Pancreas (tissue), 10 donors: ENCODE results near the gene OR8D1. TPM values are rescaled to one million over a fixed set of nuclear protein-coding genes. Genes with fewer than 3 reads are reported as not detected.

Experiments
- ATAC-seq, 4 donors: fragments of 200-7000 bp; cut with Tn5 transposase; one replicate each; pipeline versions ENCODE4 v1.8.0 to v1.9.1; 2020; ENCODE audit warnings: mild to moderate bottlenecking in 4 of 4, moderate library complexity in 4 of 4
- DNase-seq, 6 donors: peaks; one replicate each; pipeline ENCODE4 v3.0.0-alpha.2; 2020
- FAIRE-seq: peaks from 2 replicates; lab custom pipeline; 2012; peaks lifted over from hg19 to GRCh38; lab: Jason Lieb, UNC
- H3K27ac ChIP-seq, 4 donors: fragments of 200-600 bp; sonication (generic); 1 replicate in 3 of 4; 2 replicates in 1 of 4; pipeline versions ENCODE4 v1.5.0 to v1.8.0; 2020
- H3K27me3 ChIP-seq, 4 donors: fragments of 200-600 bp; one replicate each; pipeline ENCODE4 v1.8.0; 2021
- H3K36me3 ChIP-seq, 3 donors: fragments of 200-600 bp; sonication (generic) in 1 of 3; one replicate each; pipeline versions ENCODE4 v1.5.0 to v1.8.0; 2020 to 2021
- H3K4me1 ChIP-seq, 3 donors: fragments of 200-600 bp; one replicate each; pipeline ENCODE4 v1.8.0; 2021
- H3K4me3 ChIP-seq, 4 donors: fragments of 200-600 bp; sonication (generic) in 2 of 4; one replicate each; pipeline versions ENCODE4 v1.5.0 to v1.8.0; 2020 to 2021
- H3K9me3 ChIP-seq, 4 donors: fragments of 200-600 bp; one replicate each; pipeline ENCODE4 v1.8.0; 2021
- CTCF ChIP-seq, 4 donors: fragments of 200-600 bp; sonication (generic) in 3 of 4; IDR thresholded peaks; one replicate each; pipeline versions ENCODE4 v1.5.0 to v1.8.0; 2021; ENCODE audit warnings: antibody characterized with exemption in 4 of 4
- WGBS, 2 donors: extraction: QIAGEN DNeasy Blood & Tissue Kit; methylation state at CpG; one replicate each; pipeline ENCODE4 v1.1.7; 2013; 5-methylcytosine and 5-hydroxymethylcytosine counted together
- intact Hi-C, 3 donors: fragments of 100-400 bp; cut with DNase I; formaldehyde crosslinking; loops; one replicate each; pipeline versions ENCODE4 v1.11.1 to v1.14.2; 2022
- polyA plus RNA-seq, 2 donors: library from polyadenylated mRNA; stranded (reverse); fragments of 200-250 nt; gene quantifications; one replicate each; pipeline ENCODE4 v1.2.3, GENCODE V29; 2013
- total RNA-seq, 6 donors: library from RNA; stranded (reverse); fragmentation: NEBNext Ultra II Directional in 4 of 6; extraction: Animal tissue kit (Norgen Biotek cat#: 25700) in 4 of 6; gene quantifications; one replicate each; pipeline versions ENCODE4 v1.2.1 to v1.2.4, GENCODE V29; 2021 to 2023
- donor health status: healthy with polysubstance abuse.
- donor health status: DM: no; HTN: no; CAD: no; lungs with moderate emphysema.
- donor health status: DM: no; HTN: no; CAD: no.
- donor health status: control.
- donor health status: control.
- donor health status: Bipolar disorder and iron deficiency.
- donor health status: DM: yes; HTN: yes; CAD: no.
- donor health status: DM: no; HTN: no; CAD: no.
- donor health status: DM: no; HTN: no; CAD: no.
- donor health status: DM: yes; HTN: yes; CAD: no.

OR8D1 gene
- total and polyA plus RNA-seq, 8 donors, result not detected

- intact Hi-C loops, result loop anchor here in 1 of 3 donors (10.0 kb wide), 1 partner anchor 265 kb away; no protein-coding TSS in a partner anchor
- H3K9me3 ChIP-seq, result no peaks in the 10 kb centered on the region
- no peaks in the 10 kb centered on the region for H3K4me1 ChIP-seq
- no peaks in the 10 kb centered on the region for H3K27me3 ChIP-seq
- WGBS, 2 donors, result 83 to 85% methylated on average over 6 of the region's 6 CpGs
- DNase-seq (no peak), FAIRE-seq (no peak), ATAC-seq (no peak)
- no peak for TF ChIP-seq CTCF (IDR thresholded peaks at IDR 0.05)
- no peak overlapping the region for H3K27ac ChIP-seq
- no peak overlapping the region for H3K4me3 ChIP-seq
- H3K36me3 ChIP-seq, result no peaks in the 10 kb centered on the region
Measured at GRCh38 chr11:124339396-124340141, 25.8 kb upstream of the OR8D1 start.

GRCh38 chr11:124331873-124332272, 18.1 kb upstream of the OR8D1 start:
- TF ChIP-seq CTCF (IDR thresholded peaks at IDR 0.05), result no peak
- 43 to 67% methylated on average over 3 of the region's 3 CpGs for whole genome bisulfite sequencing, 2 donors
- ATAC-seq (no peak), FAIRE-seq (no peak), DNase-seq (no peak)
- H3K36me3 ChIP-seq, result no peaks in the 10 kb centered on the region
- intact Hi-C loops, result loop anchor here in 1 of 3 donors (10.0 kb wide), 1 partner anchor 257 kb away; no protein-coding TSS in a partner anchor
- no peaks in the 10 kb centered on the region for H3K9me3 ChIP-seq
- no peaks in the 10 kb centered on the region for H3K4me1 ChIP-seq
- H3K4me3 ChIP-seq, result no peak overlapping the region
- no peak overlapping the region for H3K27ac ChIP-seq
- peaks cover 0 to 11% (median 3%) of the 10 kb centered on the region in 4 donors for H3K27me3 ChIP-seq

DNA sequence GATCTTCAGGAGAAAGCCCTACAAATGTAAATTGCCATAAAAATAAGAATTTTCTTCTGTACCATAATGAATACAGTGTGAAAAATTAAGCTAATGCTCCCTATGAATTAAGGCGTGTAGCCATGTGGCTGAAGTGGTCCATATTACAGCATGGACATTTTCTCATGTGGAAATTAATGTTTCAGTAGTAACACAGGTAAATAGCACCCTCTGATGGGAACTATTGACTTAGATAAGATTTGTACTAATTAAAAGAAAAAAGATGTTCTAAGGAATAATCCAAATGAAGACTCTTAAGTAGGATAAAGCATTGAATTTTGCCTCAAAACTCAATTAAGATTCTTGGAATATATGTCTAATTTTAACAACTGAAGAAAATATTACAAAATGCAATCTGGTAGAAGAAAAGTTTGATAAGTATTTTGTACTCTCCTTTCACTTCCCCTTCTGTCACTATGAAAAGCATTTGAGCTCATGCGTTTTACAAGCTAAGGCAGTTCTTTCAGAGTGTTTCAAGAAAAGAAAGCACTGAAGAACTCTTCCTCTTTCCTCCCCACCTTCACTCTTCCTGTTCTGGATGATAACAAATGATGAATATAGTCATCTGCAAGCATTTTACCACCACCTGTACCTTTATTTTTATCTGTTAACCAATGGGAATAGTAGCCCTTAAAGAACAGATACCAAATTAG, 16.2 kb upstream of the OR8D1 start:
- WGBS, 2 donors, result 23 to 29% methylated on average over 2 of the region's 2 CpGs
- intact Hi-C loops, result loop anchor here in 1 of 3 donors (10.0 kb wide), 1 partner anchor 255 kb away; no protein-coding TSS in a partner anchor
- Histone ChIP-seq H3K4me3 (no peak overlapping the region), H3K27me3 (peaks cover 0 to 11% (median 3%) of the 10 kb centered on the region in 4 donors), H3K4me1 (no peaks in the 10 kb centered on the region), H3K36me3 (no peaks in the 10 kb centered on the region), H3K27ac (no peak overlapping the region), H3K9me3 (no peaks in the 10 kb centered on the region)
- TF ChIP-seq CTCF (IDR thresholded peaks at IDR 0.05), result no peak
- peak in 3 of 4 donors; percentile 70 to 77 (median 74) for ATAC-seq
- DNase-seq, result no peak
- no peak for FAIRE-seq

DNA sequence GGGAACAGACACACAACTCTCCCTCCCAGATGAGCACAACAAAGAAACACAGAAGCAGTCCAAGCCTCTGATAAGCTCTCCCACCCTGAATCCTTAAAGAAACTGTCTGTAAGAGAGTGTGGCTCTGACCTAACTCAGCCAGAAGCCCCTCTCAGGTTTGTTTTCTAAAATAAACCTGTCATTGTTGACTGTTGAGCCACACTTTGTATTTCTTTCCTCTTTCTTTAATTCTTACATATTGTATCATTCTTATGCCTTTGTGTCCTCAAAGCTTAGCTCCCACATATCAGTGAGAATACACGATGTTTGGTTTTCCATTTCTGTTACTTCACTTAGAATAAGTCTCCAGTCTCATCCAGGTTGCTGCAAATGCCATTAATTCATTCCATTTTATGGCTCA, 14.0 kb upstream of the OR8D1 start:
- H3K27me3 ChIP-seq, result peaks cover 0 to 11% (median 3%) of the 10 kb centered on the region in 4 donors
- H3K4me3 ChIP-seq, result no peak overlapping the region
- WGBS, 2 donors, result 91 to 97% methylated on average over 1 of the region's 1 CpG
- H3K36me3 ChIP-seq, result no peaks in the 10 kb centered on the region
- no peaks in the 10 kb centered on the region for H3K9me3 ChIP-seq
- no peak overlapping the region for H3K27ac ChIP-seq
- FAIRE-seq (no peak), DNase-seq (no peak), ATAC-seq (no peak)
- no peak for TF ChIP-seq CTCF (IDR thresholded peaks at IDR 0.05)
- intact Hi-C loops, result no loop called here
- H3K4me1 ChIP-seq, result no peaks in the 10 kb centered on the region
